Measurements from ENCODE around the gene OTOP2.

GRCh38 chr17:74928786-74929185, 4.7 kb downstream of the OTOP2 start:
- TF ChIP-seq CTCF (conservative IDR thresholded peaks at IDR 0.05; ENCODE audit: low read depth, low read length) (no peak), EZH2 (IDR thresholded peaks at IDR 0.05; ENCODE audit: borderline replicate concordance, low read depth, low read length, poor library complexity, severe bottlenecking) (no peak)

Data from A673 (cell line).